HFF-Myc (cell line): ENCODE measurements around the gene CR2.

Experiments used
- DNase-seq: peaks from one replicate; pipeline ENCODE4 v3.0.0-alpha.2; 2011; ENCODE audit warnings: low read depth; ENCODE audit errors: extremely low read depth
- H3K4me3 ChIP-seq: replicated peaks from 2 replicates; pipeline ENCODE4 v1.5.1; 2011; ENCODE audit warnings: low read depth, mild to moderate bottlenecking, control low read depth, low read length
- CTCF ChIP-seq: IDR thresholded peaks from 2 replicates; pipeline ENCODE4 v1.5.1; 2012; ENCODE audit warnings: mild to moderate bottlenecking, low read depth, low read length, control low read depth; ENCODE audit errors: missing control alignments

CR2 gene

GRCh38 chr1:207454046-207454964, at the start of gene CR2:
CR2 (plus strand) TSS chr1:207454328; CDS start chr1:207454419, 91 bp downstream.
- no peak for DNase-seq
- no peak for TF ChIP-seq CTCF
- H3K4me3 ChIP-seq = peak within 1 kb of the TSS; percentile 11

GRCh38 chr1:207404849-207405525, 49.1 kb upstream of the CR2 start:
- peak; percentile 60 for TF ChIP-seq CTCF
- no peak overlapping the region for H3K4me3 ChIP-seq
- peak; percentile 43 for DNase-seq

DNA sequence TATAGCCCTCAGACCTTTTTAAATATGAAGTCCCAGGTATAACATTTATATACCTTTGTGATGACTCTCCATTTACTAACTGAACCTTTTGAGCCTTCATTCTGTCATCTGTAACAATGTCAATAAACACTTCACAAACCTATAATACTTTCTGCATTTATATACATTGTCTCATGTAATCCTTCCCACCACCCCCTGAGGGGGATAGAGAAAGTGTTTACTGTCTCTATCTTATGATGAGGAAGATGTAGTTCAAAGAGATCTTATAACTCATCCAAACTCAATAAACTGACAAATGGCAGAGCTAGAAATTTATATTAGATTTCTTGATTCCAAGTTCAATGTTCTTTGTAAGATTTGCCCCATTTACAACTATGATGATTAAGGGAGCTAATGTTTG, 48.3 kb upstream of the CR2 start:
- TF ChIP-seq CTCF = no peak
- no peak for DNase-seq
- H3K4me3 ChIP-seq = no peak overlapping the region

DNA sequence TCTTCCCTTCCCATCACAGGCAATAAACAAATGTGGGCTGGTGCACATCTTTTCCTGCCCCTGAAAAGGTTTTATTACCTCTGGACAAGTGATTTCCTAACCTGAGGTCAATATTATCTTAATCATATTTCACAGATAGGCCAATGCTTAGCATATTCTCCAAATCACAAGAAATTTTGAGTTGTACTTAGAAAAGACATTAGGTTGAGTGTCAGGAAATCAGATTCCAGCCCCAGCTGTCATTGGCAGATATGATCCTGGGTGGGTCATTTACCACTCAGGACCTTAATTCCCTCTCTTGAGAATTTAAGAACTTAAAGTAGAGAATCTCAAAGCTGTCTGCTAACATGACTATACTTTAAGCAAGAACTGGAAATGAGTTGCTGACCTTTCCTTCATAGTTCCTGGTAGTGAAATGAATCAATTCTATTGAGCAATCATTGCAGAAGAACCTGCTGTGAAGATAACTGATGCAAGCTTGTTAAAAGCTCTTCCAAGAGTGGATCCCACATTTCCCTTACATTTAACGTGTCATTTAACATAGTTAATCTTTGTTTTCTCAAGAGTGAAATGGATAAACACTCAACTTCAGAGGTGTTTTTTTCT, 46.4 kb upstream of the CR2 start:
- DNase-seq = no peak
- no peak for TF ChIP-seq CTCF
- H3K4me3 ChIP-seq = no peak overlapping the region

- no peak for DNase-seq
- H3K4me3 ChIP-seq = no peak overlapping the region
Observed at GRCh38 chr1:207412845-207413244, 41.3 kb upstream of the CR2 start.

More at GRCh38 chr1:207412845-207413244, 41.3 kb upstream of the CR2 start:
- no peak for TF ChIP-seq CTCF
